NOMO-1 treated with DMSO at 0.1 percent for 48 hours (cell line): Measurements from ENCODE around the gene TAF8.
"Not testable (repeated sequence)": the region's sequence is repeated elsewhere in the genome, so short reads cannot be mapped to it uniquely, and the experiment has no call there.

Source experiments
- DNase-seq: peaks from one replicate; lab custom pipeline; 2025; ENCODE audit not compliant: unreplicated experiment; lab: John Stamatoyannopoulos, UW

Gene TAF8, protein sequence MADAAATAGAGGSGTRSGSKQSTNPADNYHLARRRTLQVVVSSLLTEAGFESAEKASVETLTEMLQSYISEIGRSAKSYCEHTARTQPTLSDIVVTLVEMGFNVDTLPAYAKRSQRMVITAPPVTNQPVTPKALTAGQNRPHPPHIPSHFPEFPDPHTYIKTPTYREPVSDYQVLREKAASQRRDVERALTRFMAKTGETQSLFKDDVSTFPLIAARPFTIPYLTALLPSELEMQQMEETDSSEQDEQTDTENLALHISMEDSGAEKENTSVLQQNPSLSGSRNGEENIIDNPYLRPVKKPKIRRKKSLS

DNA sequence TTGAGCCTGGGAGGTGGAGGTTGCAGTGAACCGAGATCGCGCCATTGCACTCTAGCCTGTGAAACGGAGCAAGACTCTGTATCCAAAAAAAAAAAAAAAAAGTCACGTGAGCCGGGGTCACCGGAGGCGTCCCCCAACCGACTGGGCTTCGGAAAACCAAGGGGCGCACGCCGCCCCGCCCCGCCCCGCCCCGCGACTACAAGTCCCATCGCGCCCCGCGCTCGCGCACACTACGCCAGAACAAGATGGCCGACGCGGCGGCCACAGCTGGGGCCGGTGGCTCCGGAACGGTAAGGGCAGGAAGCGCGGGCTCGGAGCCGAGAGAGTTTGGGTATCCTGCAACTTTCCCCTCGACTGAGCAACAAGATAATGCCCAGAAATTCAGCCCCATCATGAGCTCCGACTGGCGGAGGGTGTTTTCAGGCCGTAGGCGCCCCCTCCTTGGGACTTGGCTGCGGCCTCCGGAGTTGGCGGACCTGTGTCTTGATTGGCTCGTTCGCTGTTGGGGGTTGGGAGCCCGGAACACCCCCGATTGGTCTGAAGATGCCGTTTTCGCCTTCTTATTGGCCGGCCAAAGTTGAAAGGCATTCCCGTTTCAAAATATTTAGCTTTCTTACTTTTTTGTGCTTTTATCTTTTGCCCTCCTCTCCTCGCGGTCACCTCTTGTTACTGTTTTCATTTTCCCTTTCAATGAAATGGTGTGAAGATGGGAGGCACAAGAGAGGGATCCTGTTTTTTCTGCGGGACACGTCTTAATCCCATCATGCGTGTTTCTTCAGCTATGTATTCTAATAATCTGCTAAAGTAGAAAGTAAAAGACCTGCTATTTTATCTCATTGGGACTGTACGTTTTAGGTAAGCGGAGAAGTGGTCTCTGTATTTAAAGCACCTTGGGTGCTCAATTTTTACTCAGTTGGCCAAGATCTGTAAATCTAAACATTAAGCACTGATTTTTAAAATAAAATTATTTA, at the start of gene TAF8:
TAF8 (plus strand) TSS at position 228 of the 971 bp plus-strand sequence; CDS start at position 246, 18 bp downstream.
- DNase-seq = peak; percentile 91

GRCh38 chr6:42001506-42001905, 48.8 kb upstream of the TAF8 start:
- DNase-seq = no peak

- not testable (repeated sequence) for DNase-seq
These were observed 46.7 kb upstream of the TAF8 start for GRCh38 chr6:42003658-42004057.

- no peak for DNase-seq
These were observed 42.8 kb upstream of the TAF8 start for GRCh38 chr6:42007286-42008137.

DNA sequence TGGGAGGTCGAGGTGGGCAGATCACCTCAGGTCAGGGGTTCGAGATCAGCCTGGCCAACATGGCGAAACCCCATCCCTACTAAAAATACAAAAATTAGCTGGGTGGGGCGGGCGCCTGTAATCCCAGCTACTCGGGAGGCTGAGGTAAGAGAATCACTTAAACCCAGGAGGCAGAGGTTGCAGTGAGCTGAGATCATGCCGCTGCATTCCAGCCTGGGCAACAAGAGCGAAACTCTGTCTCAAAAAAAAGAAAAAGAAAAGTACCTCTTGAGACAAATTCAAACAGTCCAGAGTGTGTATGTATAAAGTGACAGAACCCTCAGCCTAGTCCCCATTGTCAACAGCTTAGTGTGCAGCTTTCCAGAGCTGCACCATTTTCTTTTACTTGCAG, 42.2 kb upstream of the TAF8 start:
- not testable (repeated sequence) for DNase-seq

- DNase-seq = no peak
These were observed 40.5 kb upstream of the TAF8 start for GRCh38 chr6:42009844-42010184.

DNA sequence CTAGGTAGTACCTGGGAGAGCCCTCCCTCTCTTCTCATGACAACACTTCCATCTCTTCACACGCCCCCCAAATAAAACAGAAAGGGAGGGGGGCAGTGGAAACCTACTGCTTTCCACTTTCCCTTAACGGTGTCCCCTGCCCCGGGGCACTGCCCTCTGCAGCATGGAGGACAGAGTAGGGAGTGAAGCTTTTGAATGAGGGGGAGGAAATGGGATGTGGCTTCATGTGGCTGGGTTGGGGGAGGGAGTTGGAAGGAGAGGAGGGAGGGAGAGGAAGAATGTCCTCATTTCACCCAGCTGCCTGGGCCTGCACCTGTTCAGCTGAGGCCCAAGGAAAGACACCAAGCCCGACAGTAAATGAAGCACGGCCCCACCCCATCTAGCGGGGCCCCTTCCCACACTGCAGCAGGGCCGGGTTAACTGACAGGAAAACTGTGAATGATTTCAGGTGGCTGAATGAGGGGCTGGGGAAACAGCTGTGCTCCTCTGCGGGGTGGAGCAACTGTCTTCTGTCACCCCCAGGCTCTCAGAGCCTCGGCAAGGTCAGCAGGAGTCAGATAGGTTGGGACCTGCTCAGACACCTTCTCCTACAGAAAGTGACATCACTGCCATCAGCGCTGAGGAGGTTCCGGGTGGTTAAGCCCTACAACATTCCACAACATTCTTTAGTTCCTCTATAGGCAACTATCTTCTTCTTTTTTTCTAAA, 40.0 kb upstream of the TAF8 start:
- no peak for DNase-seq

- no peak for DNase-seq
These were observed 39.4 kb upstream of the TAF8 start for GRCh38 chr6:42010909-42011308.

- DNase-seq = no peak
These were observed 37.7 kb upstream of the TAF8 start for GRCh38 chr6:42012501-42013133.

DNA sequence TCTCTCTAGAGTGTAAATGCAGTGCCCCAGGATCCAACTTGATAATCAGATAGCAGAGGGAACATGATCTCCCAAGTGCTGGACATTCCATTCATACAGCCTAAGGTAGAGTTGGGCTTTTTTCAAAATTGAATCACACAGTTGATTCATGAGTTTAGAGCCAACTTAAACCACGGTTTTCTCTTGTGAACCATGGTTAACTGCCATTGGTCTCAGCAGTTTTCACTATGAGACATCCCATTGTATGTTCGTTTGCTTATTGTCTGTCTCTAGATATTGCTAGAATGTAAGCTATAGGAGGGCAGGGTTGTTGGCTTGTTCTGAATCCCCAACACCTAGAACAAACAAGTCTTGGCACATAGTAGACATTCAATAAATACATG, 37.2 kb upstream of the TAF8 start:
- no peak for DNase-seq

DNA sequence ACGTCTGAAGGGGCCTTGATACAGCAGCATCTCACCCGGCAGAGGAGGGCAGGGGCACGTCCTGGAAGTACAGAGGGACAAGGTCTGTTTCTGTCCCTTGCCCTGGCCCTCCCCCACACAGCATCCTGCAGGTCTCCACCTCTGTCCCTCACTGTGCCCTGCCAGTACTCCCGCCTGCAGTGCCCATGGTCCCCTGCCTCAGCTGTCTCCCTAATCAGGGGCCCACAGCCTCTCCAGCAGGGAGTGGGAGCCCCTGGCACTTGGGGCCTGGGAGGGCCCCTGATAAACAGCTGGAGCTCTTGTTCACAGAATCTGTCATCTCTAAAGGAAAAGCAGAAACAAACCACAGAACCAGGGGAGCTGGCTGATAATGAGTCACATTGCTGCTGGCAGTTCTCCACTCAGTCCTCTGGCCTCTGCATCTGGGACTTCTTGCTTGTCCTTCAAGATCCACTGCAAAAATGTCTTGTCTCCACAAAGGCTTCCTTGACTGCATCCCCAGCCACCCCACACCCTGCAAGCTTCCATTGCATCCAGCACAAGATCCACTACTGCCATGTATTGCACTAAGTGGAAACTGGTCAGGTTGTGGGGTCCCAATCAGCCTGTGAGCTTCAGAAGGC, 33.2 kb upstream of the TAF8 start:
- DNase-seq = peak; percentile 54

DNA sequence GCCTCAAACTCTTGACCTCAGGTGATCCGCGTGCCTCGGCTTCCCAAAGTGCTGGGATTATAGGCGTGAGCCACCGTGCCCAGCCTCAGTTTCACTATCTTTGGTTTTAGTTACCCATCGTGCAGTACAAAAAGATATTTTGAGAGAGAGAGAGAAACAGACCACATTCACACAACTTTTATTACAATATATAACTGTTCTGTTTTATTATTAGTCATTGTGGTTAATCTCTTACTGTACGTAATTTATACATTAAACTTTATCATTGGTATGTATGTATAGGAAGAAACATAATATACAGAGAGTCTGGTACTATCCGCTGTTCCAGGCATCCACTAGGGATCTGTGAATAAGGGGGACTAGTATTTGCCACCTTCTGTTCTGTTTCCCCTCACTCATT, 29.4 kb upstream of the TAF8 start:
- no peak for DNase-seq

DNA sequence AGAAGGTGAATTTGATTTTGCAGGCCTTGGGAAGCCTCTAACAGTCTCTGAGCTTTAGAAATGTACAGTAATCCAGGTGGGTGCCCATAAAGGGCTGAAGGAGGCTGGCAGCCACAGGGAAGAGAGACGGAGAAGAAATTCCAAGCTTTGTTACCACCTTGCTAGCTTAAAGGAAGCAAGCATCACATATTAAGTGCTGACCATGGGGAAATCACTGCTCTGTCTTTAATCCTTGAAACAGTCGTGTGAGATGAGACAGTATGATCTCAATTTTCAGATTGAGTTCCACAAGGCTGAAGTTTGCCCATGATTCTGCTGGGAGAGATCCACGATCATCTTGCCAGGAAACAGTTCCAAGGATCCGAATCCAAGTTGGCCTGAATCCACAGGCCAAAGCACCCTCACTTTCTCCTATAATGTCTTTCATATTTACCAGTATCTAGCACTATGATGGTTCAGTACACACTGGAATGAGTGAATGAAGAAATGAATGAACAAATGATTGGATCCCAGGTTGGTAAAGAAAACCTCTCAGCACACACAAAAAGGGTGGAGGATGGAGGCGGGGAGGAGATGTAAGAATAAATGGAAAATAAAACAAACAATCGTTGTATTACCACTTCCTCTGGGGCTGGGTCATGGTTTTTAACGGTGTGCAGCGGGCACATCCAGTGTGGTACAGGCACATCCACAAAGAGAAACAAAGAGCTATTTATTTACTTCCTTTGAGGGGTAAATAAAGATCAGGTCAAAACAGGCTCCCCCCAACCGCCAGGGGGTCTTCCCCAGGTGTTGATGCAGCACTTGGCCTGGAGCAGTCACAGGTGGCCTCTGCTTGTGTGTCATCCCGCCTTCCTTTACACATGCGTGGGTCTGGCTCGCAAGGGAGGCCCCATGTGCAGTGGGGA, 28.2 kb upstream of the TAF8 start:
- DNase-seq = no peak

GRCh38 chr6:42022755-42023384, 27.5 kb upstream of the TAF8 start:
- DNase-seq = no peak

GRCh38 chr6:42025066-42025844, 25.1 kb upstream of the TAF8 start:
- DNase-seq = peak; percentile 50

GRCh38 chr6:42025845-42026243, 24.5 kb upstream of the TAF8 start:
- no peak for DNase-seq

DNA sequence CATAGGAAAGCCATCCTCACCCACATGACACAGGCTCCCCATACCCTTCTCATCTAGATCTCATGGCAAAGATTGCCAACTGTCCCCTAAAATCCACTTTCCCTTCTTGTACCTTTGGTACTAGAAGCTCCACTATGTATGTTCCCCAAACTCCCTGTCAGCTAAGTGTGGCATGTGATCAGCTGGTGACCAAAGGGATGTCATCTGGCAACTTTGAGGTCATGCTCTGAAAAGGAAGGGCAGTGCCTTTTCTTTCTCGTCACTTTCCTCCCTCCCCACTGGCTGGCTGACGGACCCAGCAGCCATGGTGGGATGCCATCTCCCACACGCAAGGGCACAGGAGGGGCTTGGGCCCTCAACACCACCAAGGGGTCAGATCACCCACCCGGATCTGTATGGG, 23.8 kb upstream of the TAF8 start:
- no peak for DNase-seq
